Spleen (tissue), 11 donors: ENCODE measurements around the gene GPRC5D. TPM values are rescaled to one million over a fixed set of nuclear protein-coding genes. Genes with fewer than 3 reads are reported as not detected.

Source experiments
- DNase-seq: peaks from one replicate; pipeline ENCODE4 v3.0.0-alpha.2; 2020
- H3K27ac ChIP-seq, 8 donors: fragments of 200-600 bp; sonication (generic) in 7 of 8; 1 replicate in 4 of 8; 2 replicates in 4 of 8; pipeline versions ENCODE4 v1.5.0 to v1.8.0; 2016 to 2021; ENCODE audit warnings: inconsistent platforms in 4 of 8, mild to moderate bottlenecking in 4 of 8, moderate library complexity in 1 of 8
- H3K27me3 ChIP-seq, 7 donors: fragments of 200-600 bp; sonication (generic) in 6 of 7; replicated peaks in 1 of 7; 1 replicate in 4 of 7; 2 replicates in 3 of 7; pipeline versions ENCODE4 v1.5.0 to v1.8.0; 2016 to 2021; ENCODE audit warnings: inconsistent platforms in 3 of 7, mild to moderate bottlenecking in 1 of 7
- H3K36me3 ChIP-seq, 6 donors: fragments of 200-600 bp; sonication (generic) in 5 of 6; 1 replicate in 4 of 6; 2 replicates in 2 of 6; pipeline versions ENCODE4 v1.5.0 to v1.8.0; 2016 to 2021; ENCODE audit warnings: inconsistent platforms in 2 of 6
- H3K4me1 ChIP-seq, 6 donors: fragments of 200-600 bp; sonication (generic) in 5 of 6; 1 replicate in 3 of 6; 2 replicates in 3 of 6; pipeline versions ENCODE4 v1.5.0 to v1.8.0; 2016 to 2021; ENCODE audit warnings: inconsistent platforms in 3 of 6
- H3K4me3 ChIP-seq, 8 donors: fragments of 200-600 bp; sonication (generic) in 7 of 8; 1 replicate in 4 of 8; 2 replicates in 4 of 8; pipeline versions ENCODE4 v1.5.0 to v1.8.0; 2016 to 2021; ENCODE audit warnings: inconsistent platforms in 4 of 8, mild to moderate bottlenecking in 4 of 8, moderate library complexity in 2 of 8
- H3K9me3 ChIP-seq, 8 donors: fragments of 200-600 bp; sonication (generic) in 7 of 8; 1 replicate in 4 of 8; 2 replicates in 4 of 8; pipeline versions ENCODE4 v1.5.0 to v1.8.0; 2016 to 2021; ENCODE audit warnings: inconsistent platforms in 4 of 8
- POLR2A ChIP-seq, 3 donors: fragments of 450-650 bp; IDR thresholded peaks; one replicate each; pipeline ENCODE4 v1.5.1; 2017; ENCODE audit warnings: antibody characterized with exemption in 3 of 3, mild to moderate bottlenecking in 1 of 3
- POLR2AphosphoS5 ChIP-seq, 3 donors: sonication (generic); formaldehyde crosslinking; IDR thresholded peaks; one replicate each; pipeline ENCODE4 v1.5.1; 2017; ENCODE audit warnings: antibody characterized with exemption in 3 of 3
- WGBS, 5 donors: extraction: QIAGEN DNeasy Blood & Tissue Kit in 3 of 5; methylation state at CpG; one replicate each; pipeline versions ENCODE4 v1.1.5 to v1.1.7; 2013 to 2018; 5-methylcytosine and 5-hydroxymethylcytosine counted together
- intact Hi-C: fragments of 100-400 bp; cut with DNase I; formaldehyde crosslinking; loops from one replicate; pipeline ENCODE4 v1.15.0; 2023; ENCODE audit warnings: low total_unique reads
- polyA plus RNA-seq, 3 donors: library from polyadenylated mRNA; stranded (reverse); fragments of 200-250 nt; gene quantifications; one replicate each; pipeline ENCODE4 v1.2.1, GENCODE V29; 2013
- total RNA-seq, 7 donors: library from RNA; depleted of rRNA in 3 of 7; stranded (reverse); fragments of >200 nt in 3 of 7; fragmentation: NEBNext Ultra II Directional in 4 of 7; extraction: Animal tissue kit (Norgen Biotek cat#: 25700) in 4 of 7; gene quantifications; one replicate each; pipeline versions ENCODE4 v1.1.0 to v1.2.1, GENCODE V29; 2016 to 2021
- TF ChIP-seq, protein P1 (sequence below), 11 experiments: fragments of 200-600 bp in 7 of 11; fragments of 450-650 bp in 4 of 11; sonication (generic) in 4 of 11; IDR thresholded peaks in 8 of 11; conservative IDR thresholded peaks in 3 of 11; 1 replicate in 7 of 11; 2 replicates in 4 of 11; pipeline versions ENCODE4 v1.4.0 to v1.8.0; 2016 to 2021; ENCODE audit warnings: antibody characterized with exemption in 11 of 11, inconsistent platforms in 4 of 11, mild to moderate bottlenecking in 1 of 11
- donor health status: healthy with polysubstance abuse.
- donor health status: DM: no; HTN: no; CAD: no; lungs with moderate emphysema.
- donor health status: DM: no; HTN: no; CAD: no.
- donor health status: Bipolar disorder and iron deficiency.
- donor health status: healthy.
- donor health status: DM: no; HTN: no; CAD: no.
- donor health status: DM: yes; HTN: yes; CAD: no.

The GPRC5D gene
- total and polyA plus RNA-seq, 10 donors, result 0.23 to 1.4 (median 0.41) TPM; not detected in 5

DNA sequence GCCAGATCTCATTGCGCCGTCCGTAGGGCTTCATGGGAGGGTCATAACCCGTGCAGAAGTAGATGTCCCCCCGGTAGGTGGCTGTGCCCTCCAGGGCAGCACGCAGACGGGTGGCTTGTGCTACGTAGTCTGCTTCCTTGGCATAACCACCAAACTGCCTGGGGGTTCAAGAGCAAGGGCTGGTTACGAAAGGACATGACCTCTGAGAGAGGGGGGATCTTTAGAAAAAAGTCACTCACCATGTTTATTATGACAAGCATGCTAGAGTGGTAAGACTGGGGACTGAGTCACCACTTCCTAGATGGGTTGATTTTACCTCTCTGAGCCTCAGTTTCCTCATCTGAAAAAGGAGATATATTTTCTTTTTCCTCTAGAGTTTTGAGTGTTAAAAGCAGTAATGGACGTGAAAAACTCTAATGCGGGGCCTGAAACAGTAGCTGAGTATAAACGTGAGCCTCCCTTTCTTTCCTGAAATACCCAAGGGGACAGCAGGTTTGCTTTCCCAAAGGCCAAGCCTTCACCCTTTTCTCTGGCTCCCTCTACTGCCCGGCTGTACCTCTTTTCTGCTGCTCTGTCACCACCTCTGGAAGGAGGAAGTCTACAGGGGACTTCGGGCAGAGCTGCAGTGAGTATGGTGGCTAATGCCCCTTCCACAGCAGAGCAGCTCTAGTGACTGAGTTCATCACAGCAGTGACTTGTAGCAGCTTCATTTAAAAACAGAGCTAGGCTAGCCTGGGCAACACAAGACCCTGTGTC lies 23.5 kb upstream of the GPRC5D start:
- no peak overlapping the region for H3K4me3 ChIP-seq
- intact Hi-C loops, result no loop called here
- peaks cover 0 to 20% (median 0%) of the 10 kb centered on the region in 6 donors for H3K4me1 ChIP-seq
- H3K27ac ChIP-seq, result peak overlapping the region in 1 of 8 donors; percentile 25
- WGBS, 5 donors, result 83 to 87% (median 83%) methylated on average over 14 of the region's 14 CpGs
- TF ChIP-seq, protein P1, sequence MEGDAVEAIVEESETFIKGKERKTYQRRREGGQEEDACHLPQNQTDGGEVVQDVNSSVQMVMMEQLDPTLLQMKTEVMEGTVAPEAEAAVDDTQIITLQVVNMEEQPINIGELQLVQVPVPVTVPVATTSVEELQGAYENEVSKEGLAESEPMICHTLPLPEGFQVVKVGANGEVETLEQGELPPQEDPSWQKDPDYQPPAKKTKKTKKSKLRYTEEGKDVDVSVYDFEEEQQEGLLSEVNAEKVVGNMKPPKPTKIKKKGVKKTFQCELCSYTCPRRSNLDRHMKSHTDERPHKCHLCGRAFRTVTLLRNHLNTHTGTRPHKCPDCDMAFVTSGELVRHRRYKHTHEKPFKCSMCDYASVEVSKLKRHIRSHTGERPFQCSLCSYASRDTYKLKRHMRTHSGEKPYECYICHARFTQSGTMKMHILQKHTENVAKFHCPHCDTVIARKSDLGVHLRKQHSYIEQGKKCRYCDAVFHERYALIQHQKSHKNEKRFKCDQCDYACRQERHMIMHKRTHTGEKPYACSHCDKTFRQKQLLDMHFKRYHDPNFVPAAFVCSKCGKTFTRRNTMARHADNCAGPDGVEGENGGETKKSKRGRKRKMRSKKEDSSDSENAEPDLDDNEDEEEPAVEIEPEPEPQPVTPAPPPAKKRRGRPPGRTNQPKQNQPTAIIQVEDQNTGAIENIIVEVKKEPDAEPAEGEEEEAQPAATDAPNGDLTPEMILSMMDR (IDR thresholded peaks at IDR 0.05 in 8 of 11, conservative IDR thresholded peaks at IDR 0.05 in 3 of 11), result peak in 1 of 11 experiments; percentile 25
- TF ChIP-seq POLR2AphosphoS5 (IDR thresholded peaks at IDR 0.05), result no peak
- no peak for DNase-seq
- H3K9me3 ChIP-seq, result peaks cover 0 to 24% (median 19%) of the 10 kb centered on the region in 8 donors
- H3K36me3 ChIP-seq, result peaks cover 0 to 95% (median 48%) of the 10 kb centered on the region in 6 donors
- no peaks in the 10 kb centered on the region for H3K27me3 ChIP-seq

DNA sequence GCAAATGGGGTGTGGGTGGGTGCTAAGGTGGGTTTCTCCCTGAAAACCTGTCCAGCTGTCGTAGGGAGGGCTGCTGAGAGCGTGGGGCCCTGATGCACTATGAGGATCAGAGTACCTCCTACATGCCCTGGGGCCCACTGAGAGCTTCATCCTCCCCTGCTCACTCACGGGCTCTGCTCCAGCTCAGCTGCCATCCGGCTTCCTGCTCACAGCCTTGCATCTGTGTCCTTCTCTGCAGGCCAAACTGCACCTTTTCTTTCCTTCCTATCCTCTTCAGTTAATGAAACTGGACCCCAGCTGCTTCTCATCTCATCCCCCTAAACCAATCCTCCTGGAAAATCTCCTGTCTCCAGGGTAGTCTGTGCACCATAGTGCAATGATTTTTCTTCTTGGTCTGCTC lies 22.2 kb upstream of the GPRC5D start:
- H3K27ac ChIP-seq, result no peak overlapping the region
- H3K36me3 ChIP-seq, result peaks cover 0 to 94% (median 44%) of the 10 kb centered on the region in 6 donors
- 72 to 86% (median 81%) methylated on average over 4 of the region's 4 CpGs for WGBS, 5 donors
- intact Hi-C loops, result no loop called here
- H3K4me1 ChIP-seq, result peaks cover 0 to 9% (median 0%) of the 10 kb centered on the region in 6 donors
- H3K27me3 ChIP-seq, result no peaks in the 10 kb centered on the region
- no peak overlapping the region for H3K4me3 ChIP-seq
- H3K9me3 ChIP-seq, result peaks cover 0 to 24% (median 19%) of the 10 kb centered on the region in 8 donors
- DNase-seq, result no peak
- TF ChIP-seq, protein P1 (IDR thresholded peaks at IDR 0.05 in 8 of 11, conservative IDR thresholded peaks at IDR 0.05 in 3 of 11), result no peak
- TF ChIP-seq POLR2AphosphoS5 (IDR thresholded peaks at IDR 0.05) (peak in 1 of 3 donors; percentile 37), POLR2A (IDR thresholded peaks at IDR 0.05) (no peak)

DNA sequence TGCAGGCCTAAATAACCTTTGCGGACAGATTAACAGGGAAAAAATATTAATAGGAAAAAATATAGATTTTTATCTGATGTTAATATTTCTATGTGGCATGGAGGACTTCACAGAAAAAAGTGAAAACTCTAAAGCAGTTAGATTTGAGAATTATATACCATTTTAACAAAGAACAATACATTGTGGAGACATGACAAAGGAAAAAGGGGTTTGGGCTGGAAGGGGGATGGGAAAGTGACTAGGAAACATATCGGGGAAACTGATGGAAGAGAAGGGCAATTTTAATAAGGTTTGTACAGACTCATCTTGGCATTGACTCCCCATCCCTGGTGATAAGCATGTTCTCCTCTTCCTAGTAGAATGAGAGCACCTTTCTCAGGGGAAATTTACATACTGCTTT lies 21.0 kb upstream of the GPRC5D start:
- Histone ChIP-seq H3K4me3 (no peak overlapping the region), H3K4me1 (peaks cover 0 to 9% (median 0%) of the 10 kb centered on the region in 6 donors), H3K36me3 (peaks cover 0 to 95% (median 41%) of the 10 kb centered on the region in 6 donors), H3K9me3 (peaks cover 0 to 24% (median 19%) of the 10 kb centered on the region in 8 donors), H3K27me3 (no peaks in the 10 kb centered on the region), H3K27ac (no peak overlapping the region)
- TF ChIP-seq POLR2A (IDR thresholded peaks at IDR 0.05) (no peak), POLR2AphosphoS5 (IDR thresholded peaks at IDR 0.05) (no peak)
- TF ChIP-seq, protein P1 (IDR thresholded peaks at IDR 0.05 in 8 of 11, conservative IDR thresholded peaks at IDR 0.05 in 3 of 11), result no peak
- intact Hi-C loops, result no loop called here
- DNase-seq, result no peak
- 96 to 100% (median 98%) methylated on average over 2 of the region's 2 CpGs for WGBS, 5 donors

DNA sequence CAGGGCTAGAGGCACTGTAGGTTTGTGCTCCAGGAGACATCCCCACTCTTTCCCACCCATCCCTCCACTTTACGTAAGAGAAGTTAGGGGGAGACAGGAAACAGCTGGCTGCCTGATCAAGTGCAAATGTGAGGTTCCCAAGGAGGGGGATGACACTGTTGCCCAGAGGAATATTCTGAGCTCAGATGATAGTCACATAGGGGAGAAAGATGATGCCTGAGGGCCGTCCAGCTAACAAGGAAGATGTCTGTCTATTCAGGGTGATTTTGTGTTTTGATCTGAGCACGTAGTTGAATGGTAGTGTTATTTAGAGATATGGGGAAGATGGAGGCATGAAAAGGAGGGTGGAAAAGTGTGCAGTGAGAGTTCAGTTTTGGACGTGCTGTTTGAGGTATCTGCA lies 13.9 kb upstream of the GPRC5D start:
- H3K27me3 ChIP-seq, result no peaks in the 10 kb centered on the region
- TF ChIP-seq POLR2AphosphoS5 (IDR thresholded peaks at IDR 0.05), result no peak
- TF ChIP-seq, protein P1 (IDR thresholded peaks at IDR 0.05 in 8 of 11, conservative IDR thresholded peaks at IDR 0.05 in 3 of 11), result no peak
- no peak for TF ChIP-seq POLR2A (IDR thresholded peaks at IDR 0.05)
- H3K36me3 ChIP-seq, result peaks cover 0 to 52% (median 12%) of the 10 kb centered on the region in 6 donors
- intact Hi-C loops, result no loop called here
- no peaks in the 10 kb centered on the region for H3K9me3 ChIP-seq
- no peak overlapping the region for H3K4me3 ChIP-seq
- 64 to 83% (median 73%) methylated on average over 4 of the region's 4 CpGs for WGBS, 5 donors
- no peak for DNase-seq
- H3K4me1 ChIP-seq, result peaks cover 0 to 6% (median 0%) of the 10 kb centered on the region in 6 donors
- no peak overlapping the region for H3K27ac ChIP-seq
